Hippocampal formation (tissue), 2 donors: Measurements from ENCODE around the gene RAB35.
"Not testable (repeated sequence)": the region's sequence is repeated elsewhere in the genome, so short reads cannot be mapped to it uniquely, and the experiment has no call there.

ENCODE experiments used
- DNase-seq, 2 donors: peaks; one replicate each; lab custom pipeline; 2025; lab: John Stamatoyannopoulos, UW

Gene RAB35

DNA sequence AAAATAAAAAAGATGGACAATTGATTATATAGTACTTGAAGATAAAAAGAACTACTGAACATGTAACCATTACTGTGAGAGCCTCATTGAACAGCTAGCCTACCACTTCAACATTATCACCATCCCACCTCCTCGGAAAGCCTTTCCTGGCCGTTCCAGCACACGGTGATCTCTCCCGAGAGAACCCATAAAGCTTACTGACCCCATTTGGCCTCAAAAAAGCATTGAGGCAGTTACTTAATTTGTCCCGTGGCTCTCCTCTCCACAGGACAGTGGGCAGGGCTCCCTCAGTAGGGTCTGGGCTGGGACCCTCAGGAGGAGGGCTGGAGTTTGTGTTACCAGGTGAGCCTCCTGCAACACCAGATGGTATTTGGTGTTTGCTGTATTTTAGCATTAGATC is 55.8 kb downstream of the RAB35 start:
- no peak for DNase-seq

DNA sequence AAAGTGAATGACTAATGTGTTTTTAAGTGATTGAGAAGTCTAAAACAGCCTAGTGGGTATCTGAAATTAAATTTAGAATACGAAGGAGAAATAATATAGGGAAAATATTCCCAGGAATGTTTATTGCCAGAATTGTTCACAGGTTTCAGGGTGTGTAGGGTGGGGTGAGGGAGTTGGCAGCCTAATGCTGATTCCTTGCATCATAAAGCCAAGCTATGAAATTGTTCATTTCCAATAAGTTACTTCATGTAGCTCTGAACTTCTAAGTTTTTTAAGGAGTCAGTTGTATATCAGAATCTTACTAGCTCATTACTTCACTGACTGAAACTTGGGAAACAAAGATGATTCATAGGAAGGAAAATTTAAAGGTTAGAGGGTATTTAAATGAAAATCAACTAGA is 56.4 kb downstream of the RAB35 start:
- no peak for DNase-seq

DNA sequence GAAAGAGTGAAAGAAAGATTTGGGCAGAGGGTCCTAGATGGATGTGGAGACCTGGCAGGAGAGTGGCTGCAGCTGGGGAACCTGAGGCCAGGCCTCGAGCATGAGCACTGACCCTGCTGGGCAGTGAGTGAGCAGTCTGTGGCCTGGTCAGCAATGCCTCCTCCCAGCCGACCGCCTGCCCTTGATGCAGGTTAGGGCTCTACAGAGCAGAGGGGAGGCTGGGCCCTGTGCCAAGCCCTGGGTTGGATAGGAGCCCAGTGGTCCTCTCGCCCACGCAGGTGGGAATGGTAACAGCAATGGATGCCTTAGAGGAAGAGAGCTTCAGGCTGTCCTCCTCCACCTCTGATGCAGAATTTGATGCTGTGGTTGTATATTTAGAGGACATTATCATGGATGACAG is 59.8 kb downstream of the RAB35 start:
- no peak for DNase-seq

- no peak for DNase-seq
Observed at GRCh38 chr12:120055231-120056000, 61.1 kb downstream of the RAB35 start.

GRCh38 chr12:120054293-120054692 is 62.3 kb downstream of the RAB35 start:
- DNase-seq: no peak

DNA sequence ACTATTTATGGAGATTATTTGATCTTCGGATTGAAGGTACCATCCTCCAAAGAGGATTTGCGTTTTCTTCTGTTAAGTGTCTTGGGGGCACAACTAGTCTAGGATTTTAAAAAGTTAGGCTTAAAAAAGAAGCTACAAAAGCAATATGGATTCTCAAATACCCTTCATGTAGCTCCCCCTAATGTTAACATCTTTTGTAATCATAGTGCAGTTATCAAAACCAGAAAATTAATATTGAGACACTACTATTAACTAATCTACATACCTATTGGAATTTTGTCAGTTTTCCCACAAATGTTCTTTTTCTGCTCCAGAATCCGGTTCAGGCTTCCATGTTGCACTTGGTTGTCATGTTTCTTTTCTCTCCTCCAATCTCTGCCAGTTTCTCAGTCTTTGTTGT is 65.0 kb downstream of the RAB35 start:
- no peak for DNase-seq

DNA sequence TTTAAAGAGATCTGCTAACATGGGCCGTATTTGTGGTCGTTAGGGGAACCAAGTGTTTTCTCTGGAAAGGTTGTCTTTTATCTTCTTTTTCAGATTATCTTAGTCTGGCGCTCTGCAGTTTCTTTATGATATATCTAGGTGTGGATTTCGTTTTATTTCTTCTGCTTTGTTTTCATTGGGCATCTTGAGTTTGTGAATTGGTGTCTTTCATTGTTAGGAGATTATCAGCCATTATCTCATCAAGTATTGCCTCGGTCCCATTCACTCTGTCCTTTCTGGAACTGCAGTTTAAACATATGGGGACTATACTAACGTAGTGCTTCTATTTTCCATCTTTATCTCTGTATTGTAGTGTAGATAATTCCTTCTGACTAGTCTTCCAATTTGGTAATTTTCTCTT is 67.1 kb downstream of the RAB35 start:
- no peak for DNase-seq

DNA sequence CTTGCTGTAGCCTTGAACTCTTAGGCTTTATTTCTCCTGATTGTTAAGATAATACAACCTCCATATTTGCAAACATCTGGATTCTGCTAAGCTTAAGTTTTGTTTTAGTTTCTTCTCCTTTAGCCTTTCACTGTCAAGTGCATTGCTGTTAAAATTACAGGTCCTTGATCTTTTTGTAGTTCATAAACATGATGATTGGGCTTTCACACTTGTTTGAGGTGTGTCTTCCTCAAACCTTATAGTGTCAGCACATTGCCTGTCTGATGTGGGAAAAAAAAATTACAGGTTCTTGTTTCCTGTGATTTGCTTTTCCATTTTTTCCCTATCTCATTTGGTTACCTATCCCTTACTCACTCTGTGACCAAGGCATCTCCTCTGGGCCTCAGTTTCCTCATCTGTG is 68.3 kb downstream of the RAB35 start:
- DNase-seq: no peak

- no peak for DNase-seq
Observed at GRCh38 chr12:120047072-120047471, 69.5 kb downstream of the RAB35 start.

DNA sequence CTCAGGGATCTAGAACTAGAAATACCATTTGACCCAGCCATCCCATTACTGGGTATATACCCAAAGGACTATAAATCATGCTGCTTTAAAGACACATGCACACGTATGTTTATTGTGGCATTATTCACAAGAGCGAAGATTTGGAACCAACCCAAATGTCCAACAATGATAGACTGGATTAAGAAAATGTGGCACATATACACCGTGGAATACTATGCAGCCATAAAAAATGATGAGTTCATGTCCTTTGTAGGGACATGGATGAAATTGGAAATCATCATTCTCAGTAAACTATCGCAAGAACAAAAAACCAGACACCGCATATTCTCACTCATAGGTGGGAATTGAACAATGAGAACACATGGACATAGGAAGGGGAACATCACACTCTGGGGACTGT is 71.2 kb downstream of the RAB35 start:
- not testable (repeated sequence) for DNase-seq
